SU-DHL-6 (cell line): ENCODE measurements around the gene ROMO1.

Experiments
- H2AFZ ChIP-seq: fragments of 200-600 bp; sonication (generic); 2 replicates; pipeline ENCODE4 v1.6.1; 2014; ENCODE audit warnings: low read depth, mild to moderate bottlenecking, moderate library complexity, mixed read lengths, antibody characterized with exemption, low read length; ENCODE audit not compliant: severe bottlenecking
- H3F3A ChIP-seq: fragments of 200-600 bp; shearing (Covaris generic); 2 replicates; pipeline ENCODE4 v1.6.0; 2016; ENCODE audit warnings: antibody characterized with exemption, mild to moderate bottlenecking; ENCODE audit not compliant: insufficient read depth
- H3K27ac ChIP-seq: fragments of 200-600 bp; sonication (generic); 2 replicates; pipeline ENCODE4 v1.5.1; 2016; ENCODE audit warnings: low read depth, mild to moderate bottlenecking, low read length, moderate library complexity, mixed read lengths
- H3K27me3 ChIP-seq: fragments of 200-600 bp; sonication (generic), shearing (Covaris generic); 2 replicates; pipeline ENCODE4 v1.6.0; 2014; ENCODE audit warnings: mild to moderate bottlenecking, low read length
- H3K36me3 ChIP-seq: fragments of 200-600 bp; sonication (generic); 2 replicates; pipeline ENCODE4 v1.6.1; 2014; ENCODE audit warnings: mild to moderate bottlenecking, low read length, mixed read lengths
- H3K4me2 ChIP-seq: fragments of 300-600, 200-600 bp; shearing (Covaris generic), sonication (generic); 2 replicates; pipeline ENCODE4 v1.6.0; 2014; ENCODE audit warnings: low read length, low read depth, mild to moderate bottlenecking; ENCODE audit not compliant: poor library complexity, severe bottlenecking
- H3K4me3 ChIP-seq: fragments of 200-600 bp; sonication (generic); 2 replicates; pipeline ENCODE4 v1.5.1; 2014; ENCODE audit warnings: antibody characterized with exemption, low read length, mild to moderate bottlenecking, mixed read lengths; ENCODE audit not compliant: insufficient read depth, poor library complexity, severe bottlenecking
- H3K79me2 ChIP-seq: fragments of 200-600 bp; sonication (generic); 2 replicates; pipeline ENCODE4 v1.6.1; 2014; ENCODE audit warnings: mild to moderate bottlenecking, low read length, moderate library complexity; ENCODE audit not compliant: insufficient read depth
- H3K9ac ChIP-seq: fragments of 200-600 bp; sonication (generic); 2 replicates; pipeline ENCODE4 v1.7.0; 2014; ENCODE audit warnings: mild to moderate bottlenecking, low read length
- H3K9me2 ChIP-seq: fragments of 200-600 bp; sonication (generic); replicated peaks from 2 replicates; pipeline ENCODE4 v1.6.1; 2014; ENCODE audit warnings: low read length; ENCODE audit not compliant: insufficient read depth
- H3K9me3 ChIP-seq: fragments of 200-600 bp; sonication (generic); 2 replicates; pipeline ENCODE4 v1.6.1; 2014; ENCODE audit warnings: low read length, mixed read lengths; ENCODE audit not compliant: insufficient read depth
- H4K20me1 ChIP-seq: fragments of 200-600 bp; sonication (generic); 2 replicates; pipeline ENCODE4 v1.6.1; 2014; ENCODE audit warnings: low read depth, mild to moderate bottlenecking, antibody characterized with exemption, low read length, moderate library complexity, mixed read lengths
- EZH2phosphoT487 ChIP-seq: fragments of 200-600 bp; sonication (generic), shearing (Covaris generic); conservative IDR thresholded peaks from 2 replicates; pipeline ENCODE4 v1.6.1; 2018; ENCODE audit warnings: mild to moderate bottlenecking, antibody characterized with exemption, low read length, moderate library complexity, mixed read lengths
- TF ChIP-seq, protein P1 (sequence below): fragments of 200-600 bp; sonication (generic); IDR thresholded peaks from one replicate; pipeline ENCODE4 v1.5.1; 2017; ENCODE audit warnings: antibody characterized with exemption, mild to moderate bottlenecking, low read length, moderate library complexity; ENCODE audit not compliant: insufficient read depth, poor library complexity, severe bottlenecking

Gene ROMO1

DNA sequence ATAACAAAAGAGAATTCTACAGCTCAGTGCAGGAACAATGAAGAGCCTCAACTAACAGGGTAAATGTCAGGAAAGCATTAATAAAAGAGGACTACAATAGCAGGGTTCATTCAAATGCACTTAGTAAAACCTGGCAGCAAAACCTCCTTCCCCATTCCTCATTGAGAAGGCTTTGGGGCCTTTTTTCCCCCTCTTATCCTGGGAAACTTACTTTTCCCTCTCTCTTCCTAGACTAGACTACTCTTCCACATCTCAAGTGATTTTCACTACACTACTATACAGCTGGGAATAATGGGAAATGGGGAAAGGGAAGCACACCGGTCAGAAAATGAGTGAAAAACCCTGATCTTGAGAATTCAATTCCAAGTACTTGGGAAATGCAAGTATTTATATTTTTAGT lies 10.1 kb downstream of the ROMO1 start:
- Histone ChIP-seq H3K27me3 (no peaks in the 10 kb centered on the region), H3K9ac (no peak overlapping the region), H2AFZ (no peak overlapping the region), H3K9me3 (no peaks in the 10 kb centered on the region), H4K20me1 (peaks cover 68% of the 10 kb centered on the region), H3F3A (peaks cover 92% of the 10 kb centered on the region), H3K36me3 (peaks cover 87% of the 10 kb centered on the region), H3K9me2 (no peaks in the 10 kb centered on the region), H3K4me3 (no peak overlapping the region), H3K4me2 (no peak overlapping the region), H3K27ac (no peak overlapping the region), H3K79me2 (peaks cover 41% of the 10 kb centered on the region)
- TF ChIP-seq, protein P1, sequence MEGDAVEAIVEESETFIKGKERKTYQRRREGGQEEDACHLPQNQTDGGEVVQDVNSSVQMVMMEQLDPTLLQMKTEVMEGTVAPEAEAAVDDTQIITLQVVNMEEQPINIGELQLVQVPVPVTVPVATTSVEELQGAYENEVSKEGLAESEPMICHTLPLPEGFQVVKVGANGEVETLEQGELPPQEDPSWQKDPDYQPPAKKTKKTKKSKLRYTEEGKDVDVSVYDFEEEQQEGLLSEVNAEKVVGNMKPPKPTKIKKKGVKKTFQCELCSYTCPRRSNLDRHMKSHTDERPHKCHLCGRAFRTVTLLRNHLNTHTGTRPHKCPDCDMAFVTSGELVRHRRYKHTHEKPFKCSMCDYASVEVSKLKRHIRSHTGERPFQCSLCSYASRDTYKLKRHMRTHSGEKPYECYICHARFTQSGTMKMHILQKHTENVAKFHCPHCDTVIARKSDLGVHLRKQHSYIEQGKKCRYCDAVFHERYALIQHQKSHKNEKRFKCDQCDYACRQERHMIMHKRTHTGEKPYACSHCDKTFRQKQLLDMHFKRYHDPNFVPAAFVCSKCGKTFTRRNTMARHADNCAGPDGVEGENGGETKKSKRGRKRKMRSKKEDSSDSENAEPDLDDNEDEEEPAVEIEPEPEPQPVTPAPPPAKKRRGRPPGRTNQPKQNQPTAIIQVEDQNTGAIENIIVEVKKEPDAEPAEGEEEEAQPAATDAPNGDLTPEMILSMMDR: no peak
- no peak for TF ChIP-seq EZH2phosphoT487

DNA sequence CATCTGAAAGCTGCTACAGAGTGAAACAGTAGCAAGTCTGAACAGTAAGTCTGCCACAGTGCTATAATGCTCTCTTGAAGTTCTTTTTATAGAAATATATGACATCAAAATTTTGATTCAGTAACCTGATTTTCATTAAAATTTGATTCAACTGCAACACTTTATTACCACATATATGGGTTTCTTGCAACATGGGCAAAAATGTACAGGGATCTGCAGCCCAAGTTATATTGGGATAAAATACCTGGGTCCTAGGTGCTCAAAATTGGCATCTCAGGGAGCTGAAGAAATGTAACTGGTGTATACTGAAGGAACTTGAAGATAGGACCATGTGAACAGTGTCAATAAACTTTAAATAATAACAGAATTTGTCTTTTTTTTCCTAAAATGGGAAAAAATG lies 10.8 kb downstream of the ROMO1 start:
- Histone ChIP-seq H4K20me1 (peaks cover 65% of the 10 kb centered on the region), H3K4me2 (no peak overlapping the region), H3K4me3 (no peak overlapping the region), H3K9me3 (no peaks in the 10 kb centered on the region), H3K9me2 (no peaks in the 10 kb centered on the region), H3K27ac (no peak overlapping the region), H2AFZ (no peak overlapping the region), H3K27me3 (no peaks in the 10 kb centered on the region), H3K79me2 (peaks cover 48% of the 10 kb centered on the region), H3F3A (peaks cover 91% of the 10 kb centered on the region), H3K36me3 (peaks cover 87% of the 10 kb centered on the region), H3K9ac (no peak overlapping the region)
- TF ChIP-seq, protein P1: no peak
- TF ChIP-seq EZH2phosphoT487: no peak

DNA sequence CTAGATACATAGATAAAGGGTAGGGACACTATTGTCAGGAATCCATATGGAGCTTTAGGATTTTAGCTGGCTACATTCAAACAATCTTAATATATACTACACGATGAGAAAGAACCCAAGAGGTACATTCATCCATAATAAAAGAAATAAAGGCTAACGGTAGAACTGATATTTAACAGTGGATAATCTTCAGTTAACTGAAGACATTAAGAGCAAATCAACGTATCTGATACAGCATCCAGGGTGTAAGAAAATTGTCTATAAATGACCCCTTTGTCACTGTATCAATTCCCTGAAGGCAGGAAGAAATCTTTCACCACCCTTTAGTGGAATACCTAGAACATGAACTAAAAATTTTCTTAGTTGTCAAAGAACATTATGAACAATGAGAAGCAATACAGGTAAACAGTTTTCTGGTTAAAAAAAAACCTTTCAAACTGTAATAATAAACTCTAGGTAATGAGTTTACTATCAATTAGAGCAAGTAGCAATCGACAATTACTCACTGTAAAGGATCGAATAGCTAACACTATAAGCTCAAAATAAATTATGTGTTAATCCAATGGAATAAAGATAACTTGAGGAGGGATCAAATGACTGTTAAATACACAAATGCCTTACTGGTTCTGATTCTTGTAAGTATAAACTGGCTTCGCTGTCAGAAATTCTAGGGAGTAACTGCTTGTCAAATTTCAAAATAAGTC lies 11.8 kb downstream of the ROMO1 start:
- H3K27me3 ChIP-seq: no peaks in the 10 kb centered on the region
- no peaks in the 10 kb centered on the region for H3K9me3 ChIP-seq
- H4K20me1 ChIP-seq: peaks cover 70% of the 10 kb centered on the region
- no peak overlapping the region for H3K27ac ChIP-seq
- peaks cover 87% of the 10 kb centered on the region for H3K36me3 ChIP-seq
- H3K4me3 ChIP-seq: no peak overlapping the region
- peaks cover 55% of the 10 kb centered on the region for H3K79me2 ChIP-seq
- peaks cover 81% of the 10 kb centered on the region for H3F3A ChIP-seq
- H3K9ac ChIP-seq: no peak overlapping the region
- no peaks in the 10 kb centered on the region for H3K9me2 ChIP-seq
- no peak overlapping the region for H3K4me2 ChIP-seq
- TF ChIP-seq, protein P1: no peak
- TF ChIP-seq EZH2phosphoT487: no peak
- H2AFZ ChIP-seq: no peak overlapping the region
